Measurements from ENCODE around the gene ATOSB. TPM values are rescaled to one million over a fixed set of nuclear protein-coding genes. Genes with fewer than 3 reads are reported as not detected.

ATOSB gene
- total and polyA plus RNA-seq, 8 donors: 8.6 to 63.0 (median 14.0) TPM

GRCh38 chr9:35070823-35071813 is 44.5 kb downstream of the ATOSB start:
- WGBS, 5 donors: 0 to 1% (median 1%) methylated on average over 20 of the region's 20 CpGs
- intact Hi-C loops (cut with DNase I; ENCODE audit: low total_unique reads): no loop called here
- peak; percentile 30 to 48 for DNase-seq
- TF ChIP-seq EP300 (IDR thresholded peaks at IDR 0.05) (no peak), POLR2A (IDR thresholded peaks at IDR 0.05) (no peak), CTCF (IDR thresholded peaks at IDR 0.05) (no peak), POLR2AphosphoS5 (IDR thresholded peaks at IDR 0.05) (no peak)
- H3K4me3 ChIP-seq: peak overlapping the region; percentile 73 to 100 (median 94)
- peaks cover 26 to 55% (median 47%) of the 10 kb centered on the region in 4 donors for H3K4me1 ChIP-seq
- H3K27ac ChIP-seq: peak overlapping the region; percentile 98 to 100 (median 100)
- H3K36me3 ChIP-seq: peaks cover 19 to 47% (median 40%) of the 10 kb centered on the region in 4 donors
- H3K9me3 ChIP-seq: no peaks in the 10 kb centered on the region
- no peaks in the 10 kb centered on the region for H3K27me3 ChIP-seq

- DNase-seq: no peak
- Histone ChIP-seq H3K4me1 (peaks cover 26 to 55% (median 47%) of the 10 kb centered on the region in 4 donors), H3K36me3 (peaks cover 40 to 47% (median 45%) of the 10 kb centered on the region in 4 donors), H3K9me3 (no peaks in the 10 kb centered on the region), H3K4me3 (peak overlapping the region in 1 of 4 donors; percentile 88), H3K27me3 (no peaks in the 10 kb centered on the region), H3K27ac (no peak overlapping the region)
- WGBS, 5 donors: 60 to 84% (median 68%) methylated on average over 4 of the region's 4 CpGs
- intact Hi-C loops (cut with DNase I; ENCODE audit: low total_unique reads): no loop called here
- TF ChIP-seq CTCF (IDR thresholded peaks at IDR 0.05): no peak
- TF ChIP-seq POLR2A (IDR thresholded peaks at IDR 0.05): no peak
- no peak for TF ChIP-seq POLR2AphosphoS5 (IDR thresholded peaks at IDR 0.05)
- TF ChIP-seq EP300 (IDR thresholded peaks at IDR 0.05): no peak
These were observed 46.6 kb downstream of the ATOSB start for GRCh38 chr9:35069020-35069419.

DNA sequence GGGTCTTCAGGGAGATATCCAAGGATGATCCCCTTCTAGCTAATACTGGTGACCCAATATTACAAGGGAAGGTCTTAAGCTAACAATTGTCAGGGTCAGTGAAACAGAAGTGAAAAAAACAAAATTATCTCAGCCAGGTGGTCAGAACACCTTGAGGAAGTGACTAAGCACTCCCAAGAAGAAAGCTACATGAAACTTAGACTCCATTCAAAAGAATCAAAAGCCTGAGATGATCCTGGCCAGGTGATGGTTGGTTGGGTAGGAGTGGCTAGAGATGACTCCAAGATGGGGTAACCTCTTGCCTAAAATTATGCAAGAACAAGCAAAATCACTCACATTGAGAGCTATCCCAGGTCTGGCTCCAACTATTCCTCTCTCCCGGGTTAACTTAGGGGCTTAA is 48.6 kb downstream of the ATOSB start:
- Histone ChIP-seq H3K27ac (no peak overlapping the region), H3K4me3 (no peak overlapping the region), H3K4me1 (peaks cover 26 to 48% (median 42%) of the 10 kb centered on the region in 4 donors), H3K9me3 (no peaks in the 10 kb centered on the region), H3K36me3 (peaks cover 60 to 65% (median 63%) of the 10 kb centered on the region in 4 donors), H3K27me3 (no peaks in the 10 kb centered on the region)
- intact Hi-C loops (cut with DNase I; ENCODE audit: low total_unique reads): no loop called here
- no peak for DNase-seq
- no peak for TF ChIP-seq CTCF (IDR thresholded peaks at IDR 0.05)
- no peak for TF ChIP-seq POLR2A (IDR thresholded peaks at IDR 0.05)
- TF ChIP-seq POLR2AphosphoS5 (IDR thresholded peaks at IDR 0.05): no peak
- TF ChIP-seq EP300 (IDR thresholded peaks at IDR 0.05): no peak
- 90 to 96% (median 93%) methylated on average over 1 of the region's 1 CpG for WGBS, 5 donors

DNA sequence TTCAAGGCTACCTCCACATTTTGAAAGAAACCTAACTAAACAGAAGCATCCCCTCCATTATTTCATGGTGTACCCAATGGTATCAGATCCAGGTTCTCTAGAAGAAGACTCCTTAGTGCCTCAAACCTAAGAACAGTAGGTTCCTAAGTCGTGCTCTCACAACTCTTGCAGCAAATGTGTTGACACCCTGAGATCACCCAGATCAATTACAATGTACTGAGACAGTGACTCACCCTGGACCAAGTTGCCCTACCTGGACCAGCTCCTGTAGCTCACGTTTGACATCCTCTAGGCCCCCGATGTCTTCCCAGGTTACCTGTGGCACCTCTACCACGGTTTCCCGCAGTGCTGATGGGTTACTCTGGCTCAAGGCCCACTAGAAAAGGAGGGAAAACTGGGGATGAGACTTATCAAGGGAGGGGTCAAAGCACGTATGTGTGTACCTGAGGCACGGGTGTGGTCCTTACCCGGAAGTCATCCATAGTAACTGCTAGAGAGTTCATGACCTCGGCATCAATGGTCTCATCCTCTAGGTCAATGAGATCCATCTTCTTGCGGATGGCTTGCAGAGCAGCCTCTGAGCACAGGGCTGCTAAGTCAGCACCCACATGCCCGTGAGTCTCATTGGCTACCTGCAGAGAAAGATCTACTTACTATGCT is 55.0 kb downstream of the ATOSB start:
- no peaks in the 10 kb centered on the region for H3K4me1 ChIP-seq
- no peak for TF ChIP-seq POLR2AphosphoS5 (IDR thresholded peaks at IDR 0.05)
- TF ChIP-seq EP300 (IDR thresholded peaks at IDR 0.05): no peak
- no peak for TF ChIP-seq CTCF (IDR thresholded peaks at IDR 0.05)
- TF ChIP-seq POLR2A (IDR thresholded peaks at IDR 0.05): no peak
- WGBS, 5 donors: 86 to 94% (median 89%) methylated on average over 11 of the region's 11 CpGs
- intact Hi-C loops (cut with DNase I; ENCODE audit: low total_unique reads): no loop called here
- peaks cover 100% of the 10 kb centered on the region in 4 donors for H3K36me3 ChIP-seq
- no peaks in the 10 kb centered on the region for H3K27me3 ChIP-seq
- no peak for DNase-seq
- H3K9me3 ChIP-seq: no peaks in the 10 kb centered on the region
- no peak overlapping the region for H3K27ac ChIP-seq
- H3K4me3 ChIP-seq: no peak overlapping the region

All from stomach (tissue), 9 donors.